ENCODE results near the gene IKBKE.

GRCh38 chr1:206447422-206447765 lies 22.9 kb upstream of the IKBKE start:
- TF ChIP-seq CTCF (IDR thresholded peaks at IDR 0.05) = no peak
- TF ChIP-seq ZFX (IDR thresholded peaks at IDR 0.05; ENCODE audit: borderline replicate concordance) = no peak

All from 22Rv1 (cell line).